Breast epithelium (tissue), 4 donors: Measurements from ENCODE around the gene ENOPH1. TPM values are rescaled to one million over a fixed set of nuclear protein-coding genes. Genes with fewer than 3 reads are reported as not detected.
"Not testable (repeated sequence)": the region's sequence is repeated elsewhere in the genome, so short reads cannot be mapped to it uniquely, and the experiment has no call there.

Experiments used
- DNase-seq, 2 donors: peaks; one replicate each; pipeline ENCODE4 v3.0.0-alpha.2; 2019; ENCODE audit warnings: low spot score in 2 of 2
- H3K27ac ChIP-seq, 2 donors: fragments of 200-600 bp; sonication (generic) in 1 of 2; one replicate each; pipeline ENCODE4 v1.5.1; 2016 to 2019; ENCODE audit warnings: mild to moderate bottlenecking in 1 of 2
- H3K27me3 ChIP-seq, 2 donors: fragments of 200-600 bp; sonication (generic) in 1 of 2; one replicate each; pipeline versions ENCODE4 v1.5.1 to v1.6.0; 2017 to 2019; ENCODE audit warnings: control low read depth in 1 of 2, mild to moderate bottlenecking in 1 of 2
- H3K36me3 ChIP-seq: fragments of 200-600 bp; one replicate; pipeline ENCODE4 v1.5.1; 2019
- H3K4me1 ChIP-seq, 2 donors: fragments of 200-600 bp; sonication (generic); one replicate each; pipeline ENCODE4 v1.5.1; 2016 to 2019; ENCODE audit warnings: control low read depth in 1 of 2
- H3K4me3 ChIP-seq, 3 donors: fragments of 200-600 bp; sonication (generic); 1 replicate in 2 of 3; 2 replicates in 1 of 3; pipeline ENCODE4 v1.5.1; 2016 to 2019; ENCODE audit warnings: mild to moderate bottlenecking in 3 of 3, moderate library complexity in 2 of 3
- H3K9me3 ChIP-seq, 2 donors: fragments of 200-600 bp; sonication (generic) in 1 of 2; one replicate each; pipeline ENCODE4 v1.5.1; 2016 to 2019; ENCODE audit warnings: control low read depth in 1 of 2
- POLR2A ChIP-seq: fragments of 450-650 bp; IDR thresholded peaks from one replicate; pipeline ENCODE4 v1.6.1; 2016; ENCODE audit warnings: antibody characterized with exemption, mild to moderate bottlenecking, moderate library complexity
- POLR2AphosphoS5 ChIP-seq, 3 donors: sonication (generic); formaldehyde crosslinking; IDR thresholded peaks; one replicate each; pipeline ENCODE4 v1.6.1; 2017; ENCODE audit warnings: antibody characterized with exemption in 3 of 3
- intact Hi-C: fragments of 100-400 bp; cut with DNase I; formaldehyde crosslinking; loops from one replicate; pipeline ENCODE4 v1.15.1; 2023; ENCODE audit warnings: low total_unique reads
- total RNA-seq, 3 donors: library from RNA; depleted of rRNA; stranded (reverse); fragments of >200 nt; gene quantifications; one replicate each; pipeline ENCODE4 v1.1.0, GENCODE V29; 2016
- TF ChIP-seq, protein P1 (sequence below), 3 donors: fragments of 450-650 bp; IDR thresholded peaks; one replicate each; pipeline ENCODE4 v1.5.1; 2016 to 2017; ENCODE audit warnings: antibody characterized with exemption in 3 of 3, mild to moderate bottlenecking in 3 of 3, moderate library complexity in 3 of 3

ENOPH1 gene
- total RNA-seq, 3 donors from 2014 or later, result 19.2 to 30.8 (median 29.7) TPM

DNA sequence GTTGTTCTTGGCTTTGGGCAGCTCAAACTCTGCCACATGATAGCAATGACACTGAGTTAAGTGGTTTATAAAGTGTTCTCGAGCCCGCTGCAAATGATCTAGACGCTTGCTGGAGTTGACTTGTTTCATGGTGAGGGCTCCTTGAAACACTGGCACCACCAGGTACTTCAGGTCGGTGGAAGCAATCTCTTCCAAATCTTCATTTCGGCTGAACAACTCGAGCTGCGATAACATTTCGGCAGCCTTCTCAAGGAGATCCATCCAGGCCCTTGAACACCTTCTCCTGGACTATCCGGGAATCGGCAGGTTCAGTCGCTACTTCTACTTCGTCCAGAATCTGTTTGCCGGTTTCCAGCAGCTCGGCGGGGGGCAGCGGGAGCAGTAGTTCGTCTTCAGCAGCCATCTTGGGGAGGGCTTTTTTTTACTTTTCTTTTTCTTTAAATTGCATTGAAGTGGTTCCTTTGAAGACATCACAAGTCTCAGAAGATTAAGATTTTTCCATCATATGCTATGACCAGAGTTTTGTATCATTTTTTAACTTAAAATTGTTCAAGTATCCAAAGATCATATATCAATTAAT lies 28.1 kb upstream of the ENOPH1 start:
- DNase-seq, result no peak
- no peak for TF ChIP-seq POLR2A
- no peak for TF ChIP-seq POLR2AphosphoS5 (IDR thresholded peaks at IDR 0.05)
- TF ChIP-seq, protein P1, sequence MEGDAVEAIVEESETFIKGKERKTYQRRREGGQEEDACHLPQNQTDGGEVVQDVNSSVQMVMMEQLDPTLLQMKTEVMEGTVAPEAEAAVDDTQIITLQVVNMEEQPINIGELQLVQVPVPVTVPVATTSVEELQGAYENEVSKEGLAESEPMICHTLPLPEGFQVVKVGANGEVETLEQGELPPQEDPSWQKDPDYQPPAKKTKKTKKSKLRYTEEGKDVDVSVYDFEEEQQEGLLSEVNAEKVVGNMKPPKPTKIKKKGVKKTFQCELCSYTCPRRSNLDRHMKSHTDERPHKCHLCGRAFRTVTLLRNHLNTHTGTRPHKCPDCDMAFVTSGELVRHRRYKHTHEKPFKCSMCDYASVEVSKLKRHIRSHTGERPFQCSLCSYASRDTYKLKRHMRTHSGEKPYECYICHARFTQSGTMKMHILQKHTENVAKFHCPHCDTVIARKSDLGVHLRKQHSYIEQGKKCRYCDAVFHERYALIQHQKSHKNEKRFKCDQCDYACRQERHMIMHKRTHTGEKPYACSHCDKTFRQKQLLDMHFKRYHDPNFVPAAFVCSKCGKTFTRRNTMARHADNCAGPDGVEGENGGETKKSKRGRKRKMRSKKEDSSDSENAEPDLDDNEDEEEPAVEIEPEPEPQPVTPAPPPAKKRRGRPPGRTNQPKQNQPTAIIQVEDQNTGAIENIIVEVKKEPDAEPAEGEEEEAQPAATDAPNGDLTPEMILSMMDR (IDR thresholded peaks at IDR 0.05), result no peak
- no peaks in the 10 kb centered on the region for H3K4me1 ChIP-seq
- no peaks in the 10 kb centered on the region for H3K36me3 ChIP-seq
- intact Hi-C loops, result no loop called here
- no peaks in the 10 kb centered on the region for H3K27me3 ChIP-seq
- no peaks in the 10 kb centered on the region for H3K9me3 ChIP-seq
- no peak overlapping the region for H3K4me3 ChIP-seq
- H3K27ac ChIP-seq, result no peak overlapping the region

DNA sequence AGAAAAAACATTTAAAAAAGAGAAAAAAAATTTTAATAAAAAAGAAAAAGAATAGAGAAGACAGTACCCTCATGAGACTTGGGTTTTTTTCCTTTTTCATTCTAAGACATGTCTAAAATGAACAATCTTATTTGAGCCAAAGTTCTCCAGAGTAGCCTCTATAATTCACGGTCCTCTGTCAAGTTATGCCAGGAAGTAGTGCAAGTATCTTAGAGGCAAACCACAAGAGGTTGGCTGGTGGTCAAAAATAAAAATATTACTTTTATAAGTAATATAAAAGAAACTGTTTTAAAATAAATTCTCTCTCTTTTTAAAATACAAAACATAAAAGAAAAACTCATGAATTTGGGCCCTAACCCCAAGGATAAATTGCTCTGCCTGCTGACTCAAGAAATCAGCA lies 26.7 kb upstream of the ENOPH1 start:
- H3K36me3 ChIP-seq, result no peaks in the 10 kb centered on the region
- TF ChIP-seq POLR2A (no peak), POLR2AphosphoS5 (IDR thresholded peaks at IDR 0.05) (no peak)
- TF ChIP-seq, protein P1 (IDR thresholded peaks at IDR 0.05), result no peak
- no peak overlapping the region for H3K27ac ChIP-seq
- H3K4me1 ChIP-seq, result no peaks in the 10 kb centered on the region
- H3K9me3 ChIP-seq, result no peaks in the 10 kb centered on the region
- no peaks in the 10 kb centered on the region for H3K27me3 ChIP-seq
- H3K4me3 ChIP-seq, result no peak overlapping the region
- no peak for DNase-seq
- intact Hi-C loops, result no loop called here

DNA sequence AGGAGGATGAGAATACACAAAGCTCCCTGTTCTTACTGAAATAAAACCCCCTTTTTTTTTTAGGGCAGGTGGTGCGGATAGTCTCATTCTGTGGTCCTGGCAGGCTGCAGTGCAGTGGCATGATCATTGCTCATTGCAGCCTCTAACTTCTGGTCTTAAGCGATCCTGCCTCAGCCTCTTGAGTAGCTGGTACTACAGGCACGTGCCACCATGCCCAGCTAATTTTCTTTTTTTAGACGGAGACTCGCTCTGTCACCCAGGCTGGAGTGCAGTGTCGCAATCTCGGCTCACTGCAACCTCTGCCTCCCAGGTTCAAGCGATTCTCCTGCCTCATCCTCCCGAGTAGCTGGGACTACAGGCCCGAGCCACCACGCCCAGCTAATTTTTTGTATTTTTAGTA lies 15.3 kb upstream of the ENOPH1 start:
- H3K4me3 ChIP-seq, H3K9me3 ChIP-seq, H3K4me1 ChIP-seq, DNase-seq, H3K27me3 ChIP-seq, intact Hi-C loops, H3K36me3 ChIP-seq, H3K27ac ChIP-seq: not testable (repeated sequence)

DNA sequence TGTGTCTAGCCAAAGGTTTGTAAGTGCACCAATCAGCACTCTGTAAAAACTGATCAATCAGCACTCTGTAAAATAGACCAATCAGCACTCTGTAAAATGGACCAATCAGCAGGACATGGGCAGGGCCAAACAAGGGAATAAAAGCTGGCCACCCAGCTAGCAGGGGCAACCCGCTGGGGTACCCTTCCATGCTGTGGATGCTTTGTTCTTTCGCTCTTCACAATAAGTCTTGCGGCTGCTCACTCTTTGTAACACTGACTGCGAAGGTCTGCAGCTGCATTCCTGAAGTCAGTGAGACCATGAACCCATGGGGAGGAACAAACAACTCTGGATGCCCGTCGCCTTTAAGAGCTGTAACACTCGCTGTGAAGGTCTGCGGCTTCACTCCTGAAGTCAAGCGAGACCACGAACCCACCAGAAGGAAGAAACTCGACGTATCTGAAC lies 14.4 kb upstream of the ENOPH1 start:
- Histone ChIP-seq H3K27ac (no peak overlapping the region), H3K27me3 (no peaks in the 10 kb centered on the region), H3K4me1 (no peaks in the 10 kb centered on the region), H3K4me3 (no peak overlapping the region), H3K9me3 (no peaks in the 10 kb centered on the region), H3K36me3 (no peaks in the 10 kb centered on the region)
- DNase-seq, result no peak
- intact Hi-C loops, result no loop called here
- no peak for TF ChIP-seq POLR2AphosphoS5 (IDR thresholded peaks at IDR 0.05)
- no peak for TF ChIP-seq POLR2A
- TF ChIP-seq, protein P1 (IDR thresholded peaks at IDR 0.05), result no peak

DNA sequence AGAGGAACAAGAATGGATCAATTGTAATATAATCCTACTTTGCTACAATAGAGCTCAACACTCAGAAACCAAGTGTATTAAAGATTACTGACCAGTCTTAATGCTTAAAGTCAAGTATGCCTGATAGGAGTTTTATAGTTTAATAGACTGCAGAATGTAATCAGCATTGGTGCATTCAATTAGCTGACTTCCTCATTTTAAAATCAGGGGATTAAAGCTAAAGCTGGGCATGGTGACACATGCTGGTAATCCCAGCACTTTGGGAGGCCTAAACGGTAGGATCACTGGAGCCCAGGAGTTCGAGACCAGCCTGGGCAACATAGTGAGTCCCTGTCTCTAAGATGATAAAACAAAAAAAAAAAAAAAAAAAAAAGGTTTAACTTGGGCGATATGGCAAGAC lies 10.9 kb upstream of the ENOPH1 start:
- TF ChIP-seq, protein P1 (IDR thresholded peaks at IDR 0.05), result no peak
- Histone ChIP-seq H3K9me3 (no peaks in the 10 kb centered on the region), H3K27me3 (no peaks in the 10 kb centered on the region), H3K4me1 (no peaks in the 10 kb centered on the region), H3K27ac (no peak overlapping the region), H3K4me3 (no peak overlapping the region), H3K36me3 (no peaks in the 10 kb centered on the region)
- intact Hi-C loops, result no loop called here
- no peak for DNase-seq
